HG03460 (cell line): ENCODE results near the gene BEND7.

ENCODE experiments used
- ATAC-seq: cut with Tn5 transposase; IDR thresholded peaks from one replicate; pipeline ENCODE4 v1.9.1; 2021; ENCODE audit not compliant: unreplicated experiment

Gene BEND7

GRCh38 chr10:13392701-13393100, 136.1 kb downstream of the BEND7 start:
- ATAC-seq, result no peak
